Hematopoietic multipotent progenitor cell treated with erythropoietin and hydrocortisone succinate and interleukin-3 and kit ligand, for 4 days (in vitro differentiated cells): ENCODE results near the gene ZBTB5.
"Not testable (repeated sequence)": the region's sequence is repeated elsewhere in the genome, so short reads cannot be mapped to it uniquely, and the experiment has no call there.

ENCODE experiments used
- DNase-seq: peaks from one replicate; pipeline ENCODE4 v3.0.0-alpha.2; 2015

Gene ZBTB5

GRCh38 chr9:37485389-37486255, 20.4 kb upstream of the ZBTB5 start, which contains the start of gene POLR1E:
TSS of gene POLR1E (plus strand) at chr9:37485948. CDS start at chr9:37486048, 100 bp downstream.
- peak; percentile 98 for DNase-seq

DNA sequence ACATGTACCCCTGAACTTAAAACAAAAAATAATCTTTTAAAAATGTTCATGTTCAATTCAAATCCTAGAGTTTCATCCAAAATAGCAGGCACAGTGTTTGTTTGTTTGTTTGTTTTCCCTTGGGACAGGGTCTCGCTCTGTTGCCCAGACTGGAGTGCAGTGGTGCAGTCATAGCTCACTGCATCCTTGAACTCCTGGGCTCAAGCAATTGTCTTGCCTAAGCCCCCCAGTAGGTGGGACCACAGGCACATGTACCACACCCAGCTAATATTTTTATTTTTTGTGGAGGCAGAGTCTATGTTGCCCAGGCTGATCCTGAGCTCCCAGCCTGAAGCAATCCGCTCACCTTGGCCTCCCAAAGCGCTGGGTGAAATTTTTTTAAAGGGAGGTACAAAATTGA, 15.5 kb upstream of the ZBTB5 start:
- peak; percentile 20 for DNase-seq

DNA sequence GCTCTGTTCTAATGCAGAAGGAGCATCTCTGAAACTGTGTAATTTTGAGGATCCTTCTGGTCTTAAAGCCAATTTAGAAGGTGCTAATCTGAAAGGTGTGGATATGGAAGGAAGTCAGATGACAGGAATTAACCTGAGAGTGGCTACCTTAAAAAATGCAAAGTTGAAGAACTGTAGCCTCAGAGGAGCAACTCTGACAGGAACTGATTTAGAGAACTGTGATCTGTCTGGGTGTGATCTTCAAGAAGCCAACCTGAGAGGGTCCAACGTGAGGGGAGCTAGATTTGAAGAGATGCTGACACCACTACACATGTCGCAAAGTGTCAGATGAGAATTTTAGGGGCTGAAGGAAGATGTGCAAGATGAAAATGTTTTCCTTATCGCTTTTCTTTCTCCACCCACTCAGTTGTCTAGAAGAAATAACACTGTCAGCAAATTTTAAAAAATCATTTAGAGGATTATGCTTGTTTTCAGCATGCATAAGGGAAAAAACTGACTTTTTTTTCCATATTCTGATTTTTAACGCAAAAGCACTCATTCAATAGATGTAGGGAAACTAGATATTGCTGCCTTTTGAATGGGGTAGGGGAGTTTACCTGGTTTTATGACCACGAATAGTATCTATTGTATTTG, 12.9 kb upstream of the ZBTB5 start:
- not testable (repeated sequence) for DNase-seq

DNA sequence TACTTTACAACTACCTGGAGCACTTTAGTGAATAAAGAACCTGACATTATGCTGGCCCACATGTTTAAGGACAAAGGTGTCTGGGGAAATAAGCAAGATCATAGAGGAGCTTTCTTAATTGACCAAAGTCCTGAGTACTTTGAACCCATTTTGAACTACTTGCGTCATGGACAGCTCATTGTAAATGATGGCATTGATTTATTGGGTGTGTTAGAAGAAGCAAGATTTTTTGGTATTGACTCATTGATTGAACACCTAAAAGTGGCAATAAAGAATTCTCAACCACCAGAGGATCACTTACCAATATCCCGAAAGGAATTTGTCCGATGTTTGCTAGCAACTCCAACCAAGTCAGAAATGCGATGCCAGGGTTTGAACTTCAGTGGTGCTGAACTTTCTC, 12.2 kb upstream of the ZBTB5 start:
- DNase-seq: not testable (repeated sequence)

DNA sequence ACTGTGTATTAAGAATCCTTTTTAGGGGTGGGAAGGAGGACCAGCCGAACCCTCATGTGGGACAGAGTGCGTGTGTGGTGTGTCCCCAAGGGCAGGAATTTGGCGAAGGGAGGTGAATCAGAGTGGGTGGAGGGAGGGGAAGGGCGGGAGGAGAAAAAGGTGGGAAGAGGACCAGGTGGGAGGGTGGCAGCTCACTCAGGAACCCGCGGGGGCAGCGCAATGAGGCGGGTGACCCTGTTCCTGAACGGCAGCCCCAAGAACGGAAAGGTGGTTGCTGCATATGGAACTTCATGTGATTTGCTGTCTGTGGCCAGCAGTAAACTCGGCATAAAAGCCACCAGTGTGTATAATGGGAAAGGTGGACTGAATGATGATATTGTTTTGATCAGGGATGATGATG, 11.7 kb upstream of the ZBTB5 start:
- DNase-seq: no peak

DNA sequence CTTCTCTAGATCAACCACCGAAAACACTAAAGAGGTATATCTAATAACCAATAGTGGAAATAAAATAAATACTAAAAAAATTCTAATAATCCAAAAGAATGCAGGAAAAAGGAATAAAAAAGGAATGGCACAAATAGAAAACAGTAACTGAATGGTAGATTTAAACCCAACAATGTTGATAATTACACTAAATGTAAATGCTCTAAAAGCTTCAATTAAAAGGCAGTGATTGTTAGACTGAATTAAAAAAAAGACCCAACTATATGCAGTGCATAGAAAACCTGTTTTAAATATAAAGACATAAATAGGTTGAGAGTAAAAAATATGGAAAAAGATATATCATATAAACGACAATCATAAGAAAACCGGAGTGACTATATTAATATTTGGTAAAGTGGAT, 9.2 kb upstream of the ZBTB5 start:
- no peak for DNase-seq

DNA sequence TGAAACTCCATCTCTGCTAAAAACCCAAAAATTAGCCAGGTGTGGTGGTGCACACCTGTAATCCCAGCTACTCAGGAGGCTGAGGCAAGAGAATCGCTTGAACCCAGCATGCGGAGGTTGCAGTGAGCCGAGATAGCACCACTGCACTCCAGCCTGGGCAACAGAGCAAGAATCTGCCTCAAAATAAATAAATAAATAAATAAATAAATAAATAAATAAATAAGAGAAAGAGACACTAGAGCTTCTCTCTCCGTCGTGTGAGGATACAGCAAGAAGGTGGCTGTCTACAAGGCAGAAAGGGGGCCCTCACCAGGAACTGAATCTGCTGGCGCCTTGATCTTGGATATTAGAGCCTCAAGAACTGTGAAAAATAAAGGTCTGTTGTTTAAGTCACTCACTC, 8.7 kb upstream of the ZBTB5 start:
- not testable (repeated sequence) for DNase-seq

GRCh38 chr9:37471942-37472684, 6.9 kb upstream of the ZBTB5 start:
- no peak for DNase-seq

DNA sequence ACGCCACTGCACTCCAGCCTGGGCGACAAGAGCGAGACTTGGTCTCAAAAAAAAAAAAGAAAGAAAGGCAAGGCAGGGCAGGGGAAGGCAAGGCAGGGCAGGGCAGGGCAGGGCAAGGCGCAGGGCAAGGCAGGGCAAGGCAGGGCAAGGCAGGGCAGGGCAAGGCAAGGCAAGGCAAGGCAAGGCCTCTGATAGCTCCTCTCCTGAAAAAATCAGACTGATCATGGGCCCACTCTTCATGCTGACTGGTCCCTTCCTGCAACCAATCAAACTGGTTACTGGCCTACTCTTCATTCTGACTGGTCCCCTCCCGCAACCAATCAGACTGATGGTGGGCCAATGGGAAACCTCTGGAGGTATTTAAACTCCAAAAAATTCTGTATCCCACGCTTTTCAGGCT, 3.4 kb upstream of the ZBTB5 start:
- DNase-seq: peak; percentile 21

GRCh38 chr9:37467530-37467929, 2.3 kb upstream of the ZBTB5 start:
- not testable (repeated sequence) for DNase-seq

DNA sequence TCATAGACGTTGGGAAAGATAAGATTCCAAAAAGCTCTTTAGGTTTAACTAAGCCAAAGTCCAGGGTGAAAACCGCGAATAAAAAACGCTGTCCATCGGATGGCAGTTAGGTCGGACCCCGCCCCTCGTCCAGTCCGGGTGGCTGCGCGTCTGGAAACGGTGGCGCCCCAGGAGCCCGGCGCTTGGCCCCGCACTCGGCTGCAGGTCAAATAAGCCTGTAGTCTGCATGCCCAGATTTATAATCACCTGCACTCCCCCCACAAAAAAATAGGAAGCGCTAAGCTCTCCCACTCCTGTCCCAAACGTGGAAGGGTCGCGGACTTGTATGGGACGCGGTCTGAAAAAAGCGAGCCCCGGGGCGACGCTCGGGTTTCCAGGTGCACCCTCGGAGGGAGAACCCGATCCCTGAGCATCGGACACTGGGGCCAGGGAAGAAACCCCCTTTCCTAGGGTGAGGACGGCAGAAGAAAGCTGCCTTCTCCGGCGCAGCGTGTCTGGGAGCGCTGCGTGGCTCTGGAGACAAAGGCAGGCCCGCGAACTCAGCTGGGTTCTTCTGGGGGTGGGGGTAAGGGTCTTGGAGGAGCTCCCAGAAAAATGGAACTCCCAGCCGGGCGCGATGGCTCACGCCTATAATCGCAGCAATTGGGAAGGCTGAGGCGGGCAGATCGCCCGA, 923 bp upstream of the ZBTB5 start:
- DNase-seq: peak; percentile 85

DNA sequence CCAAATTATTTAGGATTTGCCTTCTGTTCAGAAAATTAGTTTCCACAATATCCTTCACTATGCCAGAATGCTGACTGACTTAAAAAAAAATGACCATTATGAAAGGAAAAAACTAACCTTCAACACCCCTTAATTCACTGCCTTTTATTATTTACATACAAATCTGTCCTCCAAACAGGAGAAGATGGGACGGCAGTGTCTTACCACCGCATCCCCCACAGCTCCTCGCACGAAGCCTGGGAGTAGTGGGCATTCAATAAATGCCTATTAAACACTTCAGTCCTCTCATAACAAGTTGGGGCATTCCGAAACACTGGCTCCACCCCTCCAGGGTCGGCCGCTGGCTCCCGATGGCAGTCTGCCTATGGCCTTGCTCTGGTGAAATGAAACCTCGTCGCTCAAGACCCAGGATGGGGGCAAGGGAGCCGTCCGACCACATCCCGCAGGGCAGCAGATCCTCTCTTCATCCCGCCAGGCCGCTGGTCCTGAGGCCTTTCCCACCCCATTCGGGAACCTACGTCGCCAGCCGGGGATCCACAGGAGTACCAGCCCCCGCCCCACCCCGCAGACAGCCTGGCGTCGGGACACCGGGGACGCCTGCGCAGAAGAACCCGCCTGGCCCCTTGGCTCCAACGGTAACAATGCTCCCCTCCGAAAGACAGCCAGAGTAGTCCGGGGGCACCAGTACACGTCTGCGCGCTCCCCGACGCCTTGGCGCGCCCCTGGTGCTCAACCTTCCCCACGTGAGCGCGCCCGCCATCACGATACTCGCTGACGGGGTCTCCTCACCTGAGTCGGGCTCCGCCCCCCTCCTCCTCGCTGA, 613 bp downstream of the ZBTB5 start:
- DNase-seq: peak; percentile 82

DNA sequence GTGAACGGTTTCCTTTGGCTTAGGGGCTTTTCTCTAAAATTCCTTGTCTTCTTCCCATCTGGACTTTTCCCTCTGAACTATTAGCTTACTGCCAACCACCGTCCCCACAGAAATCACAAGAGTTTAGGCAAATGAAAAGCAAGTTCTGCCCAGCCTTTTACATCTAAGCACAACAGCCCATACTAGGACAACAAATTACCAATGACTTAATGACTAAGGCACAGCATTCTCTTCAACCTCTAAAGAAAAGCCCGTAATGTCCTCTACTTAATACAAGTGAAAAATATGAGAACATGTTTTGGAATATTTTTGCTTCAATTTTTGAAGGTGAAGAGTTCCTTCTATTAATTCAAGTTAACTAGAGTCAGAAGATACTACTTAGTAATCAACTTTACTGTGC, 1.2 kb downstream of the ZBTB5 start:
- DNase-seq: no peak

DNA sequence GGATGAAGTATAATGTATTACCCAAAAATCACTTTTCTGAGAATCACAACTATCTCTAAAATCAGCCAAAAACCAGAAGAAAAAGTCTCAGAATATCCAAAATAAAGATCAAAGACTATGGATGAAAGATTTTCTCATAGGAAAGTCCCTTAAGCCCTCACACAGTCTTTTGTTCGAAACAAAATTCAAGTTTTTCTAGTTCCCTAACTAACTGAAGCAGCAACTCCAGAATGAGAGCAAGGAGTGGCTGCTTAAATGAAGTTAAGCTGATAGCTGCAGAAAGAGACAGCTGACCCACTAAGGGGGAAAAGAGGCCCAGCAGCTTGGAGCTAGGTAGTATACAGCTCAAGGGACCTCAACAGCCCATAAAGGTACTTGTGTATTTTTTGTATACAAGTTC, 8.4 kb downstream of the ZBTB5 start:
- DNase-seq: no peak

DNA sequence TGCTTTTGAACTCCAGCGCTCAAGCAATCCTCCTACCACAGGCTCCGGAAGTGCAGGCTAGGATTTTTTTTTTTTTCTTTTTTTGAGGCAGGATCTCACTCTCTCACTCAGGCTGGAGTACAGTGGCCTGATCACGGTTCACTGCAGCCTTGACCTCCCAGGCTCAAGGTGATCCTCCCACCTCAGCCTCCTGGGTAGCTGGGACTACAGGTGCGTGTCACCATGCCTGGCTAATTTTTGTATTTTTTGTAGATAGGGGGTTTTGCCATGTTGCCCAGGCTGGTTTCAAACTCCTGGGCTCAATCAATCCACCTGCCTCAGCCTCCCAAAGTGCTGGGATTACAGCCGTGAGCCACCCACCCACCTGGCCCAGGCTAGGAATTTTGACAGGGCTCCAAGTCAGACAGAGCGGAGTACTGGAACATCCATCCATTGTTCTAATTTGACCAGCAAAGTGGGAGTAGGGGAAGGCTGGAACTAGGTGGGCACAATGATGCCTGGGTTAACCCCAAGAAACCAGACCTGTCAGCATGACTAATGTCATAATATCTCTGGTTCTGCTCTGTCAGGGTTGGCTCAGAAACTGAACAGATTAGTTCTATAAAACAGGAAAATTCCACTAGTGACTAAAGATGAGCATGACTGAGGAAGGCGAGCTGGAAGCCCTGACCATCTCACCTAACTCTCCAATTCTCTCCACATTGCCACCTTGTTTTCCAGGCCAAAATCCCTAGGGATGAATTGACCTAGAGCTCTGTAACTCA, 9.2 kb downstream of the ZBTB5 start:
- DNase-seq: no peak

GRCh38 chr9:37454238-37454637, 11.0 kb downstream of the ZBTB5 start:
- no peak for DNase-seq

DNA sequence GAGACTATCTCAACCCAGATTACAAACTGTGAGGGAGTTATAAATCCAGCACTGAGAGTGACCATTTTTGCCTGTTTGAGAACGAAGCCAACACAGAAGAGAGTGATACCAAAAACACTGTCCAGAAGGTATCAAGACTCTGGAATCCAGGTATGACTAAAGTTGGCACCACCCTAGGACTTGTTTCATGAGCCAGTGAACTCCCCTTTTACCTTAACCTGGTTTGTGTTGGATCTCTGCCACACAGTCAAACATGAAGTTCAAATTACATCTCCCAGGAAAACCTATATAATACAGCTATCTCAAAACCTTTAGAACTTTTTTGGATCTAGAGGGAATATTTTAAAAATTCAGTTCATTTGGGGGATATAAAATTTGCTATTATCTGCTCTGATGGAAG, 11.4 kb downstream of the ZBTB5 start:
- no peak for DNase-seq

DNA sequence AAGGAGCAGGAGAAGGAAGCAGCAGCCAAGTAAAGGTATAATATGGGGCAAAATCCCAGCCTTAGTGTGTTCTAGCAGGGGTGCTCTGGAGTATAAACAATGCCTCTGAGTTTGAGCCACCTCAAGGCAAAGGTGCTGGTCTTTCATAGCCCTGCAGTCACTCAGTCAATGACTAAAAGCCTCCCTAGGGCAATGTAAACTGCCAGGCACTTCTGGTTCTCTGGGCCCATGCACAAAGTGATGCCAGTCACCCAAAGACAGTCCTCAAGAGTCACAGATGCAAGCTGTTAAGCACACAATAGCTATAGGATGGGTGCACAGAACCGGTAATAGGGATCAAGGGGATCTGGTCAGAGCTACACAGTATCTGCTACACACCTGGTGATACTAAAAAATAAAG, 12.6 kb downstream of the ZBTB5 start:
- no peak for DNase-seq

- no peak for DNase-seq
Observed at GRCh38 chr9:37451628-37452027, 13.6 kb downstream of the ZBTB5 start.

GRCh38 chr9:37449862-37450632, 15.2 kb downstream of the ZBTB5 start:
- DNase-seq: no peak

DNA sequence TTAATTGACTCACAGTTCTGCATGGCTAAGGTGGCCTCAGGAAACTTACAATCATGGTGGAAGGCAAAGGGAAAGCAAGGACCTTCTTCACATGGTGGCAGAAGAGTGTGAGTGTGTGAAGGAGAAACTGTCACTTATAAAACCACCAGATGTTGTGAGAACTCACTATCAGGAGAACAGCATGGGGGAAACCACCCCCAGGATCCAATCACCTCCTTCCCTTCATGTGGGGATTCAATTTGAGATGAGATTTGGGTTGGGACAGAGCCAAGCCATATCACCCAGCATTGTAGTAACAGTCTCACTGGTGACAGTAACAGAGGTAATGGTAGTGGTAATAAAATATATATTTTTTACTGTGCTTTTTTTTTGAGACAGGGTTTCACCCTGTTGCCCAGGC, 18.1 kb downstream of the ZBTB5 start:
- DNase-seq: peak; percentile 63
